Measurements from ENCODE around the gene ABCG1. TPM values are rescaled to one million over a fixed set of nuclear protein-coding genes. Genes with fewer than 3 reads are reported as not detected.

The ABCG1 gene
- total and polyA plus RNA-seq, 12 donors: 5.5 to 26.2 (median 14.6) TPM

DNA sequence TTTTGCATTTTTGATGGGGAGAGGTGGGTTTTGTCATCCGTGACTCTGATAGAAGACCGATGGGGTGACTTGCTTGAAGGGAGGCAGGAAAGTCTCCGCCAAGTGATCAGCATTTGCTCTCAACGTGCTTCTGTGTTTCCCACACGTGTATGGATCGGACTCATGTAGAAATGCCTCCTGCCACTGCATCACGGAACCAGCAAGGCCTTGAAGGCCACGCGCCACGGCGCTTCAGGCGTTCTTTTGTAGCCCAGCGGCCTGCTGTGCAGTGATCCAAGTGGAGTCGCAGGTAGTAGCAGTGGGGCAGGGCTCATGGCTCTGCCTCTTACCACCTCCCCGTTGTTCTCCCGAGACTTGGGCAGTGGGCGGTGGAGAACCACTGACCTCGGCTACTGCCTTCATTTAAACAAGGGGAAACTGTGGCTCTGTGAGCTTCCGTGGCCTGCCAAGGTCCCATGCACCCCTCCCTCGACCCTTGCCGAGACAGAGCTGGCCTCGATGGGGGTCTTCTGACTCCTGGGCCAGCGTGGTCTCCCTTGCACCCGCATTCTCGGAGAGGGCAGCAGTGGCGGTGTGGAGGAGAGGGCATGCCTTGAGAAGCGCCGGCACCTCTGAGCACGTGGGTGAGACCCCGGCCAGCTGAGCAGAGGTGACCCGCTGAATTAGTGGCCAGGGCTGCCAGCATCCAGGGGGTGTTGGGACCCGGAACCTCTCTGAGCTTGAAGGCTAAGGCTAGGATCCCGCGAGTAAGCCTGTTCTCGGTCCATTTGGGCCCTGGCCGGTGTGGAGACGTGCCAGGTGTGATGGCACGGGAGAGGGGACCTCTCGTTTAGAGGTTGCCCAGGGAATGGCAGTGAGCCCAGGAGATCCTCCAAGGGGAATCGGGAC, 46.1 kb upstream of the ABCG1 start:
- 90% methylated on average over 40 of the region's 40 CpGs for WGBS, 2 donors
- no peaks in the 10 kb centered on the region for H3K36me3 ChIP-seq
- H3K9me3 ChIP-seq: no peaks in the 10 kb centered on the region
- peak in 1 of 8 donors; percentile 38 for ATAC-seq
- TF ChIP-seq, protein P1, sequence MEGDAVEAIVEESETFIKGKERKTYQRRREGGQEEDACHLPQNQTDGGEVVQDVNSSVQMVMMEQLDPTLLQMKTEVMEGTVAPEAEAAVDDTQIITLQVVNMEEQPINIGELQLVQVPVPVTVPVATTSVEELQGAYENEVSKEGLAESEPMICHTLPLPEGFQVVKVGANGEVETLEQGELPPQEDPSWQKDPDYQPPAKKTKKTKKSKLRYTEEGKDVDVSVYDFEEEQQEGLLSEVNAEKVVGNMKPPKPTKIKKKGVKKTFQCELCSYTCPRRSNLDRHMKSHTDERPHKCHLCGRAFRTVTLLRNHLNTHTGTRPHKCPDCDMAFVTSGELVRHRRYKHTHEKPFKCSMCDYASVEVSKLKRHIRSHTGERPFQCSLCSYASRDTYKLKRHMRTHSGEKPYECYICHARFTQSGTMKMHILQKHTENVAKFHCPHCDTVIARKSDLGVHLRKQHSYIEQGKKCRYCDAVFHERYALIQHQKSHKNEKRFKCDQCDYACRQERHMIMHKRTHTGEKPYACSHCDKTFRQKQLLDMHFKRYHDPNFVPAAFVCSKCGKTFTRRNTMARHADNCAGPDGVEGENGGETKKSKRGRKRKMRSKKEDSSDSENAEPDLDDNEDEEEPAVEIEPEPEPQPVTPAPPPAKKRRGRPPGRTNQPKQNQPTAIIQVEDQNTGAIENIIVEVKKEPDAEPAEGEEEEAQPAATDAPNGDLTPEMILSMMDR (IDR thresholded peaks at IDR 0.05): no peak
- DNase-seq: no peak
- no peaks in the 10 kb centered on the region for H3K27me3 ChIP-seq
- H3K4me1 ChIP-seq: peaks cover 0 to 26% (median 7%) of the 10 kb centered on the region in 9 donors
- no peak overlapping the region for H3K4me3 ChIP-seq
- H3K27ac ChIP-seq: no peak overlapping the region
- intact Hi-C loops (cut with DNase I): loop anchor here in 1 of 10 donors (10.0 kb wide), 1 partner anchor 392 kb away; no protein-coding TSS in a partner anchor

DNA sequence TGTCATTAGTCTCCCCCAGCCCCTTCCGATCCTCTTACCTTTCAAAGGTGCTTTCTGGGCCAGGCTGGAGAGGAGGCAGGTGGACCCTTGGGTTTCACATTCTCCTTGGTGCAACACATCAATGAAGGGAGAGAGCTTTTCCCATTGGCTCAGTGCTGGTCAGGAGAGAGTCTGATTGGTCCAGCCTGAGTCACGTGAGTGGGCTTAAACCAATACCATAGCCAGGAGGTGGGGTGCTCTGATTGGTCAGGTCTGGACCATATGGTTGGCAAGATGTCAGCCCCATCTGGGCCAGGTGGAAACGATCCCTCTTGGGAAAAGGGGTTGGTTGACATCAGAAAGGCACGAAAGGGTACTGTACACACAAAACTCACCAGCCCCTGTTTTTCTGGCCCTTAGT, 44.8 kb upstream of the ABCG1 start:
- TF ChIP-seq, protein P1 (IDR thresholded peaks at IDR 0.05): no peak

DNA sequence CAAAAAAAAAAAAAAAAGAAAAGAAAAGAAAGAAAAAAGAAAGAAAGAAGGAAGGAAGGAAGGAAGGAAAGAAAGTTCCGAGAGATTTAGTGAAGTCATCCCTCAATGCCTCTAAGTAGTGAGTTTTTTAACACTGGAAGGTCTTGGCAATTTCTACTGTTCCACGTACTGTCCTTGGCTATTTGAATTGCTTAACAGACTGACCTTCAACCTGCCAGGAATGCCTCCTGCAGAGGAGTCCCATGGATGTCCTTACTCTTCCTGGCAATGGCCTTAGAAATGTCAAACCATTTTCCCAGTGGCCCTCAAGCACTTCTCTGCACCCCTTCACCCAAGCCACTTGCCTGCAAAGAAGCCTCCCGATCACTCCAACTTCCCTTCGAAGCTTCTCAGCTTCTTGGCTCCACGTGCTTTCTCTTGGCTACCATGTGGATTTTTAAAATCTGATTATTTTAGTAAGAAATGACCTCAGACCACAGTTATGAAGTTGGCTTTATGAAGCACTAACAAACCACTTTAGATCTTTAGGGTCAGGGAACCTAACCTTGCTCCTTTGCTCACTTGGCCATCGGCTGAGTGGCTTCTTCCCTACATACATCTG, 43.7 kb upstream of the ABCG1 start:
- intact Hi-C loops (cut with DNase I): loop anchor here in 1 of 10 donors (10.0 kb wide), 1 partner anchor 390 kb away; no protein-coding TSS in a partner anchor
- Histone ChIP-seq H3K27ac (no peak overlapping the region), H3K4me1 (peaks cover 0 to 18% (median 7%) of the 10 kb centered on the region in 9 donors), H3K27me3 (no peaks in the 10 kb centered on the region), H3K9me3 (no peaks in the 10 kb centered on the region), H3K4me3 (no peak overlapping the region), H3K36me3 (no peaks in the 10 kb centered on the region)
- DNase-seq (no peak), ATAC-seq (no peak)
- TF ChIP-seq, protein P1 (IDR thresholded peaks at IDR 0.05): no peak
- 78 to 87% methylated on average over 6 of the region's 6 CpGs for WGBS, 2 donors

More for the DNA sequence above, 44.8 kb upstream of the ABCG1 start:
- no peaks in the 10 kb centered on the region for H3K27me3 ChIP-seq
- H3K27ac ChIP-seq: no peak overlapping the region
- 89 to 95% methylated on average over 4 of the region's 4 CpGs for WGBS, 2 donors
- no peaks in the 10 kb centered on the region for H3K36me3 ChIP-seq
- ATAC-seq (no peak), DNase-seq (no peak)
- no peak overlapping the region for H3K4me3 ChIP-seq
- H3K4me1 ChIP-seq: peaks cover 0 to 26% (median 7%) of the 10 kb centered on the region in 9 donors
- H3K9me3 ChIP-seq: no peaks in the 10 kb centered on the region
- intact Hi-C loops (cut with DNase I): loop anchor here in 1 of 10 donors (10.0 kb wide), 1 partner anchor 391 kb away; no protein-coding TSS in a partner anchor

DNA sequence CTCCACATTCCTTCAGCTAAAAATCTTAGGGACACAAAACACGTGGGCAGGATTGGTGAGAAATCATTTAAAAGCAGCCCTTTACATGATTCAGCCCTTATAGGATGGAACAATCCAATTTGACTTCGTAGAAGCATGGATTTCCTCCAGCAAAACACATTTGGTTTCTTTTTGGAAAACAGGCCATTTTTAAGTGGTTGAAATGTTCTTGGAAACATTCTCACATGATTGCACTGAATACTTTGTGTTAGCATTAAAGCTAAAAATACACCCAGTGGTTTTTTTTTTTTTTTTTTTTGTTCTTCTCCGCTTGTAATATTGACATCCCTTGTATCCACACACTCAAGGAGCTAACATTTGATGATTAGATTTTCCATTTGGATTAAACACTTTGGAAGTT, 42.1 kb upstream of the ABCG1 start:
- intact Hi-C loops (cut with DNase I): loop anchor here in 1 of 10 donors (10.0 kb wide), 1 partner anchor 388 kb away; no protein-coding TSS in a partner anchor

More for the DNA sequence above, 42.1 kb upstream of the ABCG1 start:
- 40 to 50% methylated on average over 3 of the region's 3 CpGs for WGBS, 2 donors
- TF ChIP-seq, protein P1 (IDR thresholded peaks at IDR 0.05): no peak
- DNase-seq (no peak), ATAC-seq (peak in 1 of 8 donors; percentile 55)
- no peak overlapping the region for H3K27ac ChIP-seq
- no peaks in the 10 kb centered on the region for H3K36me3 ChIP-seq
- peaks cover 0 to 9% (median 0%) of the 10 kb centered on the region in 9 donors for H3K4me1 ChIP-seq
- no peaks in the 10 kb centered on the region for H3K9me3 ChIP-seq
- H3K27me3 ChIP-seq: no peaks in the 10 kb centered on the region
- H3K4me3 ChIP-seq: no peak overlapping the region

Measured in heart right ventricle (tissue), 16 donors.